ENCODE data around the gene KIAA1217.

The KIAA1217 gene

GRCh38 chr10:24277771-24278170 is 68.8 kb downstream of the KIAA1217 start:
- CTCF ChIA-PET = interaction anchor here (1.5 to 1.9 kb wide), 2 partner anchors 10 to 13 kb away, joined by 3 to 5 read pairs; no protein-coding TSS in a partner anchor

GRCh38 chr10:24278176-24278889 is 69.4 kb downstream of the KIAA1217 start:
- ChIA-PET POLR2A (interaction anchor here (0.7 kb wide), 1 partner anchor 303 kb away, joined by 3 read pairs; no protein-coding TSS in a partner anchor), CTCF (interaction anchor here (1.5 kb wide), 1 partner anchor 9 kb away, joined by 3 read pairs; no protein-coding TSS in a partner anchor)
- no peak overlapping the region for H3K4me3 ChIP-seq (ENCODE audit: low read depth, low read length)
- no peak for TF ChIP-seq CTCF (IDR thresholded peaks at IDR 0.05; ENCODE audit: insufficient read depth, low read length, missing control alignments)
- no peak for DNase-seq (ENCODE audit: low read depth, low spot score)

More at GRCh38 chr10:24277771-24278170, 68.8 kb downstream of the KIAA1217 start:
- POLR2A ChIA-PET = no interaction called here
- no peak for TF ChIP-seq CTCF (IDR thresholded peaks at IDR 0.05; ENCODE audit: insufficient read depth, low read length, missing control alignments)
- no peak overlapping the region for H3K4me3 ChIP-seq (ENCODE audit: low read depth, low read length)
- no peak for DNase-seq (ENCODE audit: low read depth, low spot score)

- no peak for DNase-seq (ENCODE audit: low read depth, low spot score)
- H3K4me3 ChIP-seq (ENCODE audit: low read depth, low read length) = no peak overlapping the region
- TF ChIP-seq CTCF (IDR thresholded peaks at IDR 0.05; ENCODE audit: insufficient read depth, low read length, missing control alignments) = no peak
- ChIA-PET CTCF (no interaction called here), POLR2A (interaction anchor here (0.7 kb wide), 1 partner anchor 304 kb away, joined by 3 read pairs; no protein-coding TSS in a partner anchor)
These were observed 70.2 kb downstream of the KIAA1217 start for GRCh38 chr10:24279166-24279565.

GRCh38 chr10:24287559-24288195 is 78.7 kb downstream of the KIAA1217 start:
- no peak for DNase-seq (ENCODE audit: low read depth, low spot score)
- ChIA-PET CTCF (interaction anchor here (1.1 kb wide), 1 partner anchor 10 kb away, joined by 3 read pairs; no protein-coding TSS in a partner anchor), POLR2A (no interaction called here)
- no peak overlapping the region for H3K4me3 ChIP-seq (ENCODE audit: low read depth, low read length)
- no peak for TF ChIP-seq CTCF (IDR thresholded peaks at IDR 0.05; ENCODE audit: insufficient read depth, low read length, missing control alignments)

- TF ChIP-seq CTCF (IDR thresholded peaks at IDR 0.05; ENCODE audit: insufficient read depth, low read length, missing control alignments) = no peak
- ChIA-PET POLR2A (no interaction called here), CTCF (no interaction called here)
- no peak overlapping the region for H3K4me3 ChIP-seq (ENCODE audit: low read depth, low read length)
- no peak for DNase-seq (ENCODE audit: low read depth, low spot score)
These were observed 79.6 kb downstream of the KIAA1217 start for GRCh38 chr10:24288581-24288980.

GRCh38 chr10:24289235-24289634 is 80.3 kb downstream of the KIAA1217 start:
- no peak for DNase-seq (ENCODE audit: low read depth, low spot score)
- ChIA-PET POLR2A (no interaction called here), CTCF (interaction anchor here (0.7 to 1.0 kb wide), 2 partner anchors 10 to 12 kb away, joined by 3 read pairs; no protein-coding TSS in a partner anchor)
- no peak for TF ChIP-seq CTCF (IDR thresholded peaks at IDR 0.05; ENCODE audit: insufficient read depth, low read length, missing control alignments)
- no peak overlapping the region for H3K4me3 ChIP-seq (ENCODE audit: low read depth, low read length)
